Central memory CD8-positive, alpha-beta T cell (primary cell): ENCODE measurements around the gene ADGRG2.

Experiments
- ATAC-seq: fragments of 150-1000 bp; cut with Tn5 transposase; replicated peaks from 2 replicates; pipeline ENCODE4 v1.10.0; 2022; ENCODE audit warnings: mild to moderate bottlenecking, moderate FRiP score, moderate number of reproducible peaks; ENCODE audit not compliant: poor library complexity, severe bottlenecking; ENCODE audit errors: extremely low read depth
- DNase-seq, 2 donors: peaks; one replicate each; pipeline ENCODE4 v3.0.0; 2021; ENCODE audit warnings: low spot score in 2 of 2
- H3K27ac Mint-ChIP-seq: one replicate; pipeline ENCODE4 v1.8.0; 2022; ENCODE audit warnings: low read depth, mild to moderate bottlenecking, moderate library complexity, mixed read lengths
- H3K27me3 Mint-ChIP-seq: one replicate; pipeline ENCODE4 v1.8.0; 2022; ENCODE audit warnings: mixed read lengths
- H3K36me3 Mint-ChIP-seq: one replicate; pipeline ENCODE4 v1.8.0; 2022; ENCODE audit warnings: mild to moderate bottlenecking, moderate library complexity, mixed read lengths; ENCODE audit not compliant: insufficient read depth
- H3K4me1 Mint-ChIP-seq: one replicate; pipeline ENCODE4 v1.8.0; 2022; ENCODE audit warnings: mixed read lengths
- H3K4me3 Mint-ChIP-seq: one replicate; pipeline ENCODE4 v1.8.0; 2022; ENCODE audit warnings: mild to moderate bottlenecking, moderate library complexity, mixed read lengths
- H3K9me3 Mint-ChIP-seq: one replicate; pipeline ENCODE4 v1.8.0; 2022; ENCODE audit warnings: mixed read lengths

The ADGRG2 gene

DNA sequence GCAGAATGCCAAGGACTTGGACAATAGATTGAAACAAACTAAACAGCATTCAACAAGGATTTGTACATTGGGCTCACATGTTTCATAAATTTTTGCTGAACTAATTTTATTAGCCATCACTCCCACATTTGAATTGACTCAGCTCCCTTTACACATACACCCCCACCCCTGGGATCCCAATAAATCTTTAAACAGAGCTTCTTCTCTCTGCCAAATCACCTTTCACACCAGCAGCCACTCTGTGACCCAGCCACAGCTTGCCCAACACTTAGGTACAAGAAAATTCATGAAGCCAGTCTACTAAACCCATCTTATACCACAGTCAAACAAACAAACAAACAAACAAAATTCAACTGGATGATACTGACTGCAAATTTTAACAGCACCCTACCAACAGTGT is 159.9 kb downstream of the ADGRG2 start:
- DNase-seq (no peak), ATAC-seq (no peak)
- H3K4me3 Mint-ChIP-seq: no peak overlapping the region
- peaks cover 26% of the 10 kb centered on the region for H3K4me1 Mint-ChIP-seq
- H3K27me3 Mint-ChIP-seq: no peaks in the 10 kb centered on the region
- H3K9me3 Mint-ChIP-seq: no peaks in the 10 kb centered on the region
- peak overlapping the region; percentile 80 for H3K27ac Mint-ChIP-seq
- H3K36me3 Mint-ChIP-seq: peaks cover 2% of the 10 kb centered on the region

DNA sequence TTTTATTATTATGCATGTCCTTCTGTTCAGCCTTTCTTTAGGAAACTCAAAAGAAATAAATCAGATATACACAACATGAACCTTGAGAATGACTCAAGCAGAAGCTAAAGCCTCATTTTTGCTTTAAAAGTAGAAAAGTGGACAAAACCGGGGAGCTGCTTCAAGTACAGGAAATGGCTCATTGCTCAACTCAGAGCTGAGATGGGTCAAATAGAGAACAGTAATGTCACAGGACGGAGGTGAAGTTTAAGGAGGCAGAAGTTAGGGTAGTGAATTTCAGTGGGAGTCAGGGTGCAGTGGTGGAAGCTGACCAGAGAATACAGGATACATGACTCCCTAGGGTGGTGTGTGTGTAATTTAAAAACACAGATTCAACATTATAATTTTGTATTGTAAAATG is 160.6 kb downstream of the ADGRG2 start:
- ATAC-seq (no peak), DNase-seq (no peak)
- Mint-ChIP-seq H3K9me3 (no peaks in the 10 kb centered on the region), H3K27ac (peak overlapping the region; percentile 80), H3K4me3 (no peak overlapping the region), H3K36me3 (peaks cover 3% of the 10 kb centered on the region), H3K4me1 (peaks cover 26% of the 10 kb centered on the region), H3K27me3 (no peaks in the 10 kb centered on the region)

DNA sequence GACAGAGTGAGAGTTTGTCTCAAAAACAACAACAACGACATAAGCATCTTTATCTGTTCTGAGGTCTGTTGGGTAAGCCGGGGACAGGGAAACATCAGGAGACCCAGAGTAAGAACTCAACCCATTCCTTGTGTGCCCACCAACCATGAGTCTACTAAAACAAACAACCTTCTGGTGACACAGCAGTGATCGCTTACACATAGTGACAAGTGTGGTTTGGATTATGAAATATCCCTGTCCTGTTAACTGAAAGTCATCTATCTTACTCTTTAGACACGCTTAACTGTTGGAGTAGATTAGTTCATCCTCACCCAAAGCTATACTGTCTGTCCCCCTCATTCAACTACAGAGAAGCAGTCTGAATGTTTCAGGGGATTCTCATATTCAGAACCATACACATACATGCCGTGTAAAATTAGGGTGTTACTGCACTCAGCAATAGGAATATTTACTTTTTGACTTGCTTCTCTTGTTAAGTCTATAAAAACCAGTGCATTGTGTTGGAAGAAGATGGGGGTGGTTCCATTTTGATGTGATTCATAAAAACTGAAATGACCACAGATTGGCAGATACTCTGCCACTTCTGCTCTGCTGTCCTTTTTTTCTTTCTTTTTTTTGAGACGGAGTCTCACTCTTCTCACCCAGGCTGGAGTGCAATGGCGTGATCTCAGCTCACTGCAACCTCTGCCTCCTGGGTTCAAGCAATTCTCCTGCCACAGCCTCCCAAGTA is 165.8 kb downstream of the ADGRG2 start:
- H3K27ac Mint-ChIP-seq: no peak overlapping the region
- H3K9me3 Mint-ChIP-seq: no peaks in the 10 kb centered on the region
- H3K27me3 Mint-ChIP-seq: no peaks in the 10 kb centered on the region
- no peak for ATAC-seq
- no peak overlapping the region for H3K4me3 Mint-ChIP-seq
- H3K36me3 Mint-ChIP-seq: peaks cover 2% of the 10 kb centered on the region
- H3K4me1 Mint-ChIP-seq: peaks cover 12% of the 10 kb centered on the region
- DNase-seq: no peak

DNA sequence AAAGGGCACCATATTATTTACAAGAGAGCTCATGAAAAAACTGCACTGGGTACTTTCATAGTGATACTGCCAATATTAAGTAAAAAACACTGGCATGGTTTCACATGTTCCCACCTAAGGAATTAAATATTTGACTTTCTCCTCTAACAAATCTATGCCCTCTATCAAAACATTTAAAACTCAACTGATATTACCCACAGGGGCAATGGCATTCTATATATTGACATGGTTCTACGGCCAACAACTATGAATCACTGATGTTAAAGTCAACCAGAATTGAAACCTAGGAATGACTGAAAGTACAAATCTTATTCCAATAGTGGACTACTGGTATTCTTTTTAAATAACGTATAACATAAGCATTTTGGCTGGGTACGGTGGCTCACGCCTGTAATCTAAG is 166.6 kb downstream of the ADGRG2 start:
- H3K27ac Mint-ChIP-seq: no peak overlapping the region
- peaks cover 12% of the 10 kb centered on the region for H3K4me1 Mint-ChIP-seq
- no peaks in the 10 kb centered on the region for H3K27me3 Mint-ChIP-seq
- DNase-seq: no peak
- no peaks in the 10 kb centered on the region for H3K9me3 Mint-ChIP-seq
- no peak overlapping the region for H3K4me3 Mint-ChIP-seq
- peaks cover 5% of the 10 kb centered on the region for H3K36me3 Mint-ChIP-seq
- no peak for ATAC-seq

DNA sequence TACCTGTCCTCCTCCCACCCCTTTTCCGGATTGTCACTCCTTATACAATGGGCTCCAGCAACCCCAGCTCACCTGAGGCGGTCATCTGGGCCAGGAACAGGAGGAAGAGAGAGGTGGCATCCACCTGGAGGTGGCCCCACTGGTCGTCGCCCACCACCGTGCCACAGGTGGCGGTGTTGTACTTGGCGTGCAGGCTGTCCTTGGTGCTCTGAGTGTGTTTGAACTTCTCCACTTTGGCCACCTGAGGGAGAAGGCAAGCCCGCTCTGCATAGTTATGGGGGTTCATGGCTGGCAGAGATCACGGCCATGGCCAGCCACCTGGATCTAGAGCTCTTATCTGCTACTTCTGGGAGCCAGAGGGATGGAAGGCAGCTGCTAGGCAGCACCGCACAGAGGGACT is 171.2 kb downstream of the ADGRG2 start:
- peaks cover 12% of the 10 kb centered on the region for H3K36me3 Mint-ChIP-seq
- H3K9me3 Mint-ChIP-seq: no peaks in the 10 kb centered on the region
- no peak overlapping the region for H3K27ac Mint-ChIP-seq
- H3K4me3 Mint-ChIP-seq: no peak overlapping the region
- ATAC-seq: no peak
- peaks cover 5% of the 10 kb centered on the region for H3K4me1 Mint-ChIP-seq
- no peaks in the 10 kb centered on the region for H3K27me3 Mint-ChIP-seq
- no peak for DNase-seq

DNA sequence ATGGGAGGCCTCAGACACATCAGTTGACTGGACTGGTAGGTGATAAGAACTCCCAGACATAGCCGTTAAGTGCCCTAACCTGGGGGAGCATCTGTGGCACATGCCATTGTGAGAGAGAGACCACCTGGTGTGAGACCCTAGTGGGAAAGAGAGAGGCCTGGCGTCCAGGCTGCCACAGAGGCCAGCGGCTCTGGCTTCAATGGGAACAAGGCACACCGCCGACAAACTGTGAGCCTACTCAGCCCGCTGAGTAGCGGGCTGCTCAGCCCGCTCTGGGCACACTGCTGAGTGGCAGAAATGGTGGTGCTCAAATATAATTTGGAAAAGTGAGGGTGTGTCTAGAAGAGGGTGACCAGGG is 172.3 kb downstream of the ADGRG2 start:
- DNase-seq (no peak), ATAC-seq (no peak)
- H3K4me1 Mint-ChIP-seq: peaks cover 1% of the 10 kb centered on the region
- H3K4me3 Mint-ChIP-seq: no peak overlapping the region
- H3K36me3 Mint-ChIP-seq: peaks cover 13% of the 10 kb centered on the region
- no peaks in the 10 kb centered on the region for H3K27me3 Mint-ChIP-seq
- no peak overlapping the region for H3K27ac Mint-ChIP-seq
- no peaks in the 10 kb centered on the region for H3K9me3 Mint-ChIP-seq

DNA sequence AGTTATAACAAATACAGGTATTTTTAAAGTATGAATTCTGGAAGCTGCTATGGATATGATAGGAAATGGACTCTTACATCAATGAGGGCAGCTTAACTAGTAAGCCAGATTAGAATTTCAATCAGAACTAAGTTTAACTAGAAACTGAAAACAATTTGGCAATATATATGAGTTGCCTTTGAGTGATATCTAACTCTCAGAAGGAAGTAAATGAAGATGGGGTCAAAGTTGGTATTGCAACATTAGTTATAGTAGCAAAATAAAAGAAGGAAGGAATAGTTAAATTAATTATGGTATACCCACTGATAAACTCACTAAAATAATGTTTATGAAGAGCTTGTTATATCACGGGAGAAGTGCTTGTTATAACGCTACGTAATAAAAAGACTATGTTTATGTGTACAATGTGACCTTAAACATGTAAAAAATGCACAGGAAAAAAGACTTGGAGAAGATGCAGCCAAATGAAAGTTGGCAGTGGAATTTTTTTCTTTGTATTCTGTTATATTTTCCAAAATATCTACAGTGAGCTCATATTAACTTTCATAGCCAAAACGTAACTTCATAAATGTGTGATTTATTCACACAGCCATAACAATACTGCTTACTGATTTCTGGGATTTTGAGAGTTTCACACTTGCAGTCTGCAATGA is 172.9 kb downstream of the ADGRG2 start:
- no peaks in the 10 kb centered on the region for H3K4me1 Mint-ChIP-seq
- no peak overlapping the region for H3K27ac Mint-ChIP-seq
- no peaks in the 10 kb centered on the region for H3K9me3 Mint-ChIP-seq
- H3K36me3 Mint-ChIP-seq: peaks cover 14% of the 10 kb centered on the region
- H3K4me3 Mint-ChIP-seq: no peak overlapping the region
- DNase-seq: no peak
- ATAC-seq: no peak
- H3K27me3 Mint-ChIP-seq: no peaks in the 10 kb centered on the region

DNA sequence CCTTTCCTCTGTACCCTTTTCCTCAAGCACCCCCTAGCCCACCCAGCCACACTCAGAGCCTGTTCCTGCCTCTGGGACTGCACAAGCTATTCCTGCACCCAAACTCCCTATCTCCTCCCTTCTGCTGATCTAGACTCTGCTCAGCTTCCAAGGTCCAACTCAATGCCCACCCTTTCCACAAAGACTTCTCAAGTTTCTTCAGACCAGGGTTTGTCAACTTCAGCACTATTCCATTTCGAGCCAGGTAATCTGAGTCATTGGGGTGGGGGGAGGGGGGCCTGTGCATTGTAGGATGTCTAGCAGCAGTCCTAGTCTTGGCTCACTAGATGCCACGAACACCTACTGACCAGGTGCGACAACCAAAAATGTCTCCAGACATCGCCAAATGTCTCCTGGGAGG is 175.7 kb downstream of the ADGRG2 start:
- H3K4me1 Mint-ChIP-seq: no peaks in the 10 kb centered on the region
- peaks cover 21% of the 10 kb centered on the region for H3K36me3 Mint-ChIP-seq
- no peak overlapping the region for H3K27ac Mint-ChIP-seq
- no peaks in the 10 kb centered on the region for H3K9me3 Mint-ChIP-seq
- no peaks in the 10 kb centered on the region for H3K27me3 Mint-ChIP-seq
- DNase-seq (no peak), ATAC-seq (no peak)
- no peak overlapping the region for H3K4me3 Mint-ChIP-seq

DNA sequence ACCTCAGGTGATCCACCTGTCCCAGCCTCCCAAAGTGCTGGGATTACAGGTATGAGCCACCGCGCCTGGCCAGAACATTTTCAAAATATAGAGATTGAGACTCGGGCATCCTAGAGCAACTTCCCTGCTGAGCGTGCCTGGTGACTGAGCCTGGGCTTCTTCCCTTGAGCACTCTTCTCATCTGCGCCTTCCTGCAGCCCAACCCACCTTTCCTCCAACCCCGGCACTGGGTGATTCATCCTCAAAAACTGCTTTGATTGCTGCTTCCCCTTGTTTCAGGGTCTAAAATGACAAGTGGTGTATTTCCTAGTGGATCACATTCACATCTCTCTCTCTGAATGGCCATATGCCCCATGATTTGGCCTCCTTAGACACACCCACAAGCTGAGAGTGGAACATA is 176.1 kb downstream of the ADGRG2 start:
- ATAC-seq: no peak
- Mint-ChIP-seq H3K4me1 (no peaks in the 10 kb centered on the region), H3K27ac (no peak overlapping the region)

DNA sequence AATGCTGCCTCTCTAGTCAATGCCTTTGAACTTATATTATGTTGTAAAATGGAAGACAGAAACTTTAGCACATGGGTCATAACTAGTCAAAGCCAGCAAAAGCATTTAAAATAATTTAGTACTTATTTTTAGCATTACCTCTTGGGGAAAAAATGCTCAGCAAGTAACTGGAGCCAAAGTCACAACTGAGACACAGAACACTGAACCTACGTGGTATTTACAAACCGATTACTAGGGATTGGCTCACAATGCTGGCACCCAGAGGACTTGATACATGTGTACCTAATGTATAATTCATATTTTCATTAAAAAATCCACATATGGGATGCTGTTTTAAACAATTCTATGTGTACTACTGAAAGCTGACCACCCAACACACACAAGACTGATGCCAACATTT is 176.8 kb downstream of the ADGRG2 start:
- Mint-ChIP-seq H3K4me1 (no peaks in the 10 kb centered on the region), H3K9me3 (no peaks in the 10 kb centered on the region), H3K36me3 (peaks cover 20% of the 10 kb centered on the region), H3K4me3 (no peak overlapping the region), H3K27ac (no peak overlapping the region), H3K27me3 (no peaks in the 10 kb centered on the region)
- no peak for DNase-seq
- no peak for ATAC-seq

More for the DNA sequence above, 176.1 kb downstream of the ADGRG2 start:
- Mint-ChIP-seq H3K36me3 (peaks cover 20% of the 10 kb centered on the region), H3K4me3 (no peak overlapping the region), H3K27me3 (no peaks in the 10 kb centered on the region), H3K9me3 (no peaks in the 10 kb centered on the region)
- no peak for DNase-seq

DNA sequence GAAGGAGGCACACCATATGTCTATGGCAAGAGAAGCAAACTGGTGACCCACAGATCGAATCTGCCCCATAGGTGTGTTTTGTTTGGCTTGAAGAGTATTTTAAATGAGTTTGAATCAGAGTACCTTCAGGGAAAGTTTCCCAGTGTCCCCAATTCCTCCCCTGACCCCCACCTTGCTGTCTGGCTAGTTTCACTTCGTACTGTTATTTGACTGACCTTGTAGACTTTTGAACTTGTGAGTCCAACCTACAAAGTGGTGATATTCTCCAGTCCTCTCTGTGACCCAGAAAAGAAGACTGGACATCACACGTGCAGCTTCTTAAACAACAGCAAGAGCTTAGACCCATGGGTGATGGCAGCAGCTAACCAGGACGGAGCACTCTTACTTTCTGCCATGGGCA is 177.8 kb downstream of the ADGRG2 start:
- no peak overlapping the region for H3K4me3 Mint-ChIP-seq
- no peak overlapping the region for H3K27ac Mint-ChIP-seq
- peaks cover 19% of the 10 kb centered on the region for H3K36me3 Mint-ChIP-seq
- H3K4me1 Mint-ChIP-seq: no peaks in the 10 kb centered on the region
- H3K27me3 Mint-ChIP-seq: no peaks in the 10 kb centered on the region
- no peaks in the 10 kb centered on the region for H3K9me3 Mint-ChIP-seq
- no peak for ATAC-seq
- no peak for DNase-seq

DNA sequence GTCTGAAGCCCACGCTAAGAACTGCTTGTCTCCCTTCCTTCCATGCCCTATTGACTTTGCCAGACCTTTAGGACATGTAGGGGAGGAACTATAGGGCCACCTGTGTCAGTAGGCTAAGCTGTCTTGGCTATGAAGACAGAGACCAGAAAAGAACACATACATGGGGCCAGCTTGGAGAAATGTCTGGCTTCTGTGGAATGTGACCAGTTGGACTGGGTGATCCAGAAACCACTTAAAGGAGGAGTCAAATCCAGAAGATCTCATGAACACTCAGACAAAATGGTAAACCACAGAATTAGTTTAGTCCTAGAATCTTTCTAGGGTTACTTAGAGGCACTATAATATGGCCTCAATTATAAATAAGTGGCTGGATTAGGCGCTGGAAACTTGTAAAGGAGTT is 180.4 kb downstream of the ADGRG2 start:
- no peak overlapping the region for H3K4me3 Mint-ChIP-seq
- ATAC-seq (no peak), DNase-seq (no peak)
- H3K27me3 Mint-ChIP-seq: no peaks in the 10 kb centered on the region
- peaks cover 13% of the 10 kb centered on the region for H3K36me3 Mint-ChIP-seq
- no peaks in the 10 kb centered on the region for H3K9me3 Mint-ChIP-seq
- no peaks in the 10 kb centered on the region for H3K4me1 Mint-ChIP-seq
- no peak overlapping the region for H3K27ac Mint-ChIP-seq
